ENCODE results near the gene SPECC1L.

The SPECC1L gene

DNA sequence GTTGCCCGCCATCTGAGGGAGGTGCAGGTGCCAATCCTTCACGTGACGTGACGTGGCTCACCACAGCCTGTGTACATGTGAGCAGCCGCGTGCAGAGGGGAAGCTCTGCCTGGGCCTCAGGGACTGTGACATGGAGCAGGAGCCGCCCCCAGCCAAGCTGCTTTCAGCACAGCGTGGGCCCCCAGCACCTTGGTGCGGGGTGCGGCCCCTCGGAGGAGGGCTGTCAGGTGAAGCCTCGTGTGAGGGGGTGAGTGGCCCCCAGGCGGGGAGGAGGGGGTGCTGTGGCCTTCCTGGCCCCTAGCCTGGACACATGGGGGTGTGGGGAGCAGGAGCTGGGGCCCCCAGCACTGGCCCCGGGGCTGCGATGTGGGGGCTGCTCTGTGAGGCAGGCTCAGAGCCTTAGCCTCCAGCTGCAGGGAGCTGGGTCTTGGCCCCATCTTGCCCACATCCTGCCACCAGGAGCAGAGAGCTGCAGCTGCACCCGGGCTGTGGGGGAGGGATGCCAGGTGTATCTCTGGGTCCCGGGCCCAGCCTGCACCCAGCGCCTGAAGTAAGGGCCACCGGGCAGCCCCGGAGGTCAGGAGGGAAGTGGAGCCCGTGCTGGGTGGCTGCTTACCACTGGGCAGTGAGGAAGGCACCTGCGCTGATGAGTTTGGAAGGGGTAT, 157.0 kb downstream of the SPECC1L start, which contains the start of gene ADORA2A:
Gene ADORA2A (plus strand): TSS at position 100 of the 665 bp plus-strand sequence. CDS start 5,806 bp downstream, outside the sequence.
- DNase-seq (peak; percentile 87), ATAC-seq (peak; percentile 75)
- H3K27me3 Mint-ChIP-seq = no peaks in the 10 kb centered on the region
- H3K9me3 Mint-ChIP-seq = no peaks in the 10 kb centered on the region
- H3K27ac Mint-ChIP-seq = peak within 1 kb of the TSS; percentile 86
- peak within 1 kb of the TSS; percentile 86 for H3K4me3 Mint-ChIP-seq
- H3K36me3 Mint-ChIP-seq (ENCODE audit: low read depth) = peaks cover 13% of the 10 kb centered on the region
- H3K4me1 Mint-ChIP-seq = peaks cover 71% of the 10 kb centered on the region

DNA sequence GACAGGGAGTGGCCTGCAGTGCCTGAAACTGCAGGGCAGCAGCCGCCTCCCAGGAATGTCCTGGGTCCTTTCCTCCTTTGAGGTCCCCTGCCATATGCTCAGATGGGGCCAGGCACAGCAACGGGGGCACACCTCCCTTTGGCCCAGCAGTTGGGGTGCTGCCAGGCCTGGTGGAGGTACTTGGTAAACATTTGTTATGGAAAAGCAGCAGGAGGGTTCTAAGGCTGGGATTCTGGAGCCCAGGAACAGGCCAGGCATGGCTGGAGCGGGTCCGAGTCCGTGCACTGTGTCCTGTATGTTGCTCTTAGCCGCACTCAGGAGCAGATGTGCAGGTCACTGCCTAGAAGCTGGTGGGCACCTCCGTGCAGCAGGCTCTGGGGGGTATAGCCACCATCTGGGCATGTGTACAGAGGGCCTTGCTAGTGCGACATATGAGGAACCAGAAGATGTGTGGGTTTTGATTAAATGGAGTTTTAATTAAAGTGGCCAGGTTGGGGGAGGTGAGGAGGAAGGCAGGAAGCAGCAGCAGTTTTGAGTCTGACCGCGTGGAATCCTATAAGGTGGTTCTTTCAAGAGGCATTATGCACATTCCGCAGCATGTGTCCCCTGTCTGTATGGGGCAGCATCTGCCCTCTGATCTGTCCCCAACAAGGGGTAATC, 158.2 kb downstream of the SPECC1L start:
- Mint-ChIP-seq H3K27ac (peak overlapping the region; percentile 86), H3K4me1 (peaks cover 82% of the 10 kb centered on the region), H3K36me3 (ENCODE audit: low read depth) (peaks cover 15% of the 10 kb centered on the region), H3K9me3 (no peaks in the 10 kb centered on the region), H3K27me3 (no peaks in the 10 kb centered on the region), H3K4me3 (peak overlapping the region; percentile 86)
- ATAC-seq (no peak), DNase-seq (no peak)

DNA sequence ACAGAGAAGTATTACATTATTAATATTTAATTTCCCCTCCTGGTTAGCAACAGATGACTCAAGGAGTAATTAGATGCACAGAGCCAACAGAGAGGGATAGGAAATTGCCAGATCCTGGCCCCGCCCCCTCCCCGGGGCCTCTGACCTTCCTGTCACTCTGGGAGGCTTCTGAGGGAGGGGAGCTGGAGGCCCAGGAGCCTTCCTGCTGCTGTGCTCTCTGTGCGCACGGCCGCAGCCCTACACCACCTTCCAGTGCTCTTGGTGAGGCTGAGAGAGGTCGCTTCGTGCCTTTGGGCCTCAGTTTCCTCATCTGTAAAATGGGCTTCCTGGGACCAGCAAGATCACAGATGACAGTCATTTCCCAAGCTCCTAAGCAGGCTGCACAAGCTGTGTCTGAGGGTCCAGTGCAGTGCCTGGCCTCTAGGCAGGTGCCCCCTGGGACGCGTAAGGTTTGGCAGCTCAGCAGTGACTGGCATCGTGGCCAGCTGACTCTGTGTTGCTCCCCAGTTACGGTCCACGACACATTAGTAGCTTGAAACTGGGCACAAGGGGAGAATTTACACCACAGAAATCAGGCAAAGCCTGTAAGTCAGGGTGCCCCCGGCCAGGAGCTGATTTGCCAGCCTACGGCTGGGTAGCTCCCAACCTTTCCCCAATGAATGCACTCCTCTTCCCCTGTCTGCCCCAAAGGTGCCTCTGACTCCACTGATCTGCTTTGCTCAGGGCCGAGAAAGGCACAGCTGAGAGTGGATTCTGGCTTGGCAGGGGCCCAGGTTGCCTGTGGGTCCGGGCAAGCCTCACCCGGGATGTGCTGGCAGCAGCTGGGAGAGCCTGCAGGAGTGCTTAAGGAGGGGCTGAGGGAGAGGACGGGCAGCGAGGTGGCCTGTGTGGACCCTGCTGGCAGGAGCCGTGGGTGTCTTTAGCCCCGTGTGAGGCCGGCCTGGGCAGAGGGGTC, 159.1 kb downstream of the SPECC1L start:
- Mint-ChIP-seq H3K9me3 (no peaks in the 10 kb centered on the region), H3K36me3 (ENCODE audit: low read depth) (peaks cover 18% of the 10 kb centered on the region), H3K4me1 (peaks cover 88% of the 10 kb centered on the region), H3K27me3 (peaks cover 3% of the 10 kb centered on the region), H3K27ac (peak overlapping the region; percentile 86), H3K4me3 (peak overlapping the region; percentile 86)
- DNase-seq = peak; percentile 85
- peak; percentile 16 for ATAC-seq

DNA sequence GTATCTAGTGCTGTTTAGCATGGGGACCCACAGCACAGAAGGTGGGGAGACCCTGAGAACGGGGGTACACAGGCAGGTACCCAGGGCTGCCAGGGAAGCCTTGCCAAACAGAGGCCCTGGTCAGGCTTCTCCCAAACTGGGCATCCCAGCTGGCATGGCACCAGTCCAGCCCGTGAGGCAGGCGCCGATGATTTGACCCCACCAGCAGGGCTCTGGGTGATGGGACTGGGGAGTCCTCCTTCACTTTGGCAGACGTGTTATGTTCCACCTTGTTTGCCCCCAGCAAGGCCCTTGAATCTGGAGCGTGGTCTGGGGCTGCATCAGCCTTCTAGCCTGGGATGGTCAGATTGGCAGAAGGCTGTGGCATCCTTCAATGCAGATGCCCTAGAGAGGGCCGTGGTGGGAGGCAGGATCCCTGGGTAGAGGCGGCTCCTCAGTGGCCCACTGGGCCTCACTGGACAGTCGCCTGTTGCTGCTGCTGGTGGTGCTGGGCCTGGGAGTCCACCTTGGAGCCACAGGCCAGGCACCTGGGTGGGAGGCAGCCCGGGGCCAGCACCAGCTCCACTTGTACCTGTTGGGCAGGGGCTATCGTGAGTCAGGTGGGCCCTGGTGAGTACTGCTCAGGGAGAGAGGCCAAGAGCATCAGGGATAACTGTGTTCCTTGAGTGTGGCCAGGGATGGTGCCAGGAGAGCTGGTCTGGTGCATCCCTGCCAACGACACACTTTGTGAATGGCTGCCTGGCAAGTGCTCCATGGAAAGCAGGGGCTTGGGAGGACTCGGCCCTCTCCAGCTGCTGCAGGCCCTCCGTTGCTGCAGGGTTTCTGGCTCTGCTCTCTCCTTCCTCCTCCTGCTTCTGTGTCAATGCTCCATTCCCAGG, 160.0 kb downstream of the SPECC1L start:
- DNase-seq (no peak), ATAC-seq (no peak)
- Mint-ChIP-seq H3K4me3 (peak overlapping the region; percentile 86), H3K9me3 (no peaks in the 10 kb centered on the region), H3K27ac (peak overlapping the region; percentile 86), H3K4me1 (peaks cover 92% of the 10 kb centered on the region), H3K36me3 (ENCODE audit: low read depth) (peaks cover 24% of the 10 kb centered on the region), H3K27me3 (peaks cover 3% of the 10 kb centered on the region)

DNA sequence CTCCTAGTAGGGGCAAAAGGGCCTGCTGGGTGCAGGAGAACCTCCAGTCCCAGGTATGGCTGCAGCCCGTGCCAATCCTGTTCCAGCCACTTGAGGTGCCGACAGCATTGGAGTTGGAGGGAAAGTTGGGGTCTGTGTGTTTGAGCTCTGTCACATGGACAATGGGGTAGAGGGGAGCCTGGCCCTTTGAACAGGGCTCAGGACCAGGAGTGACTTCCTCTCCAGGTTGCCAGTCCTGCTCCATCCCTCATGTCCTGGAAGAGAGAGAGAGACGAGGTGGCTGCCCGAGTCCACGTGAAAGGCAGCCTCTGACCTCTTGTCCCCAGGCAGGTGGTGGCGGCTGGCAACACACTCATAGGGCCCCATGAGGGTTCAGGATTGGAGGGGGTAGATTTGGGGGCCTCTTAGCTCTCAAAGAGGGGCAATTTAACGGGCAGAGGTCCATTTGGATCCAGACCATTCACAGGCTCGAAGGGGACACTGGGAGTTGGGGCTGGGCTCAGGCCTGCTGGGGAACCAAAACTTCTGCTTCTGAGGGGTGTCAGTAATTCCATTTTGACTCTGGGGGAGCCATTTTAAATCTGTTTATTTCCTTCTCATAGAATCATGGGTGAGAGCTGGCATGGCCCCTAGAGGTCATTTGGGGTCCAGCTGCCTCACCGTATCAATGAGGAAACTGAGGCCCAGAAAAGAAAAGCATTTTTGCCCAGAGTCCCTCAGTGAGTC, 160.8 kb downstream of the SPECC1L start:
- peaks cover 3% of the 10 kb centered on the region for H3K27me3 Mint-ChIP-seq
- H3K36me3 Mint-ChIP-seq (ENCODE audit: low read depth) = peaks cover 24% of the 10 kb centered on the region
- H3K4me1 Mint-ChIP-seq = peaks cover 92% of the 10 kb centered on the region
- DNase-seq (no peak), ATAC-seq (no peak)
- H3K27ac Mint-ChIP-seq = peak overlapping the region; percentile 86
- no peaks in the 10 kb centered on the region for H3K9me3 Mint-ChIP-seq
- H3K4me3 Mint-ChIP-seq = peak overlapping the region; percentile 75

DNA sequence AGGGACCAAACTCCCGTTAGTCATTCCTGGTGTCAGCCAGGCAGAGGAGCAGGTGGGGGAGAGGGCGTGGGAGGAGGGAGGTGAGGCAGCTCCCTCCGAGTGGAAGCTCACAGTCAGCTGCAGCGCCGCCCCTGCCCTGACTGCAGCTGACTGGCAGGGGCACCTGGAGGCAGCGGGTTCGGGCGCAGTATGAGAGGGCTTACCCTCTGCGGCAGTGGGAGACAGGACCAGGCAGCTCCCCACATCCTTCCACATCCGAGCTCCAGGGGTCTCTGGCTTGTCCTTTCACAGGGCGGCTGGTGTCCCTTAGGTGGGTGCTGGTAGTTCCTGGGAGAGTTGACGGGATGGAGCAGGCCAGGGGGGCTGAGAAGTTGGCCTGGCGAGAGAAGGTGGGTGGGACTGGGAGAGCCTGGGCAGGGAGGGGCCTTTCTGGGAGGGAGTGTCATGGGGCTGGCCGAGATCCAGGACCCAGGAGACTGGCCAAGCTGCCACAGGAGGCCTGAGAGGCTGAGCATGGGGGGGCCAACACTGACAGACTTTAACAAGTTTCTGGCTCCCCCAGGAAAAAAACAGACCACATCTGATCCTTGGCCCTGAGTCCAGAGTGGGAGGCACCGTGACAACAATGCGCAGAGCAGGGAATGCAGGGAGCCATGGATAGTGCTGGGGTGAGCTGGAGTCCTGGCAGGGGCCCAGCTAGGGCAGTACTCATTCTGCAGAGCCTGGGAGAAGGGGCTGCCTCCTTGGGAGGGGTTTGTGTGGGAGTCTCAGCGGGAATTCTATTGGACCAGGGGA, 161.6 kb downstream of the SPECC1L start:
- Mint-ChIP-seq H3K4me3 (peak overlapping the region; percentile 75), H3K9me3 (no peaks in the 10 kb centered on the region), H3K27me3 (peaks cover 3% of the 10 kb centered on the region), H3K36me3 (ENCODE audit: low read depth) (peaks cover 32% of the 10 kb centered on the region), H3K4me1 (peaks cover 92% of the 10 kb centered on the region), H3K27ac (peak overlapping the region; percentile 86)
- DNase-seq (peak; percentile 65), ATAC-seq (no peak)

DNA sequence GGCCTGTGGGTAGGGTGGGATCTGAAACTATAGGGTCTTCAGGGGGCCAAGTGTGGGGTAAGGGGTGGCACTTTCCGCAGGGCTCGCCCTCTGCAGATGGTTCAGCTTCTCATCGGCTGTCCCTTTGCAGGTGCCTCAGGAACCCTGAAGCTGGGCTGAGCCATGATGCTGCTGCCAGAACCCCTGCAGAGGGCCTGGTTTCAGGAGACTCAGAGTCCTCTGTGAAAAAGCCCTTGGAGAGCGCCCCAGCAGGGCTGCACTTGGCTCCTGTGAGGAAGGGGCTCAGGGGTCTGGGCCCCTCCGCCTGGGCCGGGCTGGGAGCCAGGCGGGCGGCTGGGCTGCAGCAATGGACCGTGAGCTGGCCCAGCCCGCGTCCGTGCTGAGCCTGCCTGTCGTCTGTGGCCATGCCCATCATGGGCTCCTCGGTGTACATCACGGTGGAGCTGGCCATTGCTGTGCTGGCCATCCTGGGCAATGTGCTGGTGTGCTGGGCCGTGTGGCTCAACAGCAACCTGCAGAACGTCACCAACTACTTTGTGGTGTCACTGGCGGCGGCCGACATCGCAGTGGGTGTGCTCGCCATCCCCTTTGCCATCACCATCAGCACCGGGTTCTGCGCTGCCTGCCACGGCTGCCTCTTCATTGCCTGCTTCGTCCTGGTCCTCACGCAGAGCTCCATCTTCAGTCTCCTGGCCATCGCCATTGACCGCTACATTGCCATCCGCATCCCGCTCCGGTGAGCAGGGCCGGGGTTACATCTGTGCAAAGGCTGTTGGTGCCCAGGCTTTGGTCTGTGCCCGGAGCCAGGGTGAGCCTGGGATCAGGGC, 162.6 kb downstream of the SPECC1L start:
- DNase-seq = no peak
- H3K27ac Mint-ChIP-seq = peak overlapping the region; percentile 100
- no peak for ATAC-seq
- H3K4me1 Mint-ChIP-seq = peaks cover 98% of the 10 kb centered on the region
- peak overlapping the region; percentile 80 for H3K4me3 Mint-ChIP-seq
- peaks cover 39% of the 10 kb centered on the region for H3K36me3 Mint-ChIP-seq (ENCODE audit: low read depth)
- no peaks in the 10 kb centered on the region for H3K9me3 Mint-ChIP-seq
- peaks cover 3% of the 10 kb centered on the region for H3K27me3 Mint-ChIP-seq

DNA sequence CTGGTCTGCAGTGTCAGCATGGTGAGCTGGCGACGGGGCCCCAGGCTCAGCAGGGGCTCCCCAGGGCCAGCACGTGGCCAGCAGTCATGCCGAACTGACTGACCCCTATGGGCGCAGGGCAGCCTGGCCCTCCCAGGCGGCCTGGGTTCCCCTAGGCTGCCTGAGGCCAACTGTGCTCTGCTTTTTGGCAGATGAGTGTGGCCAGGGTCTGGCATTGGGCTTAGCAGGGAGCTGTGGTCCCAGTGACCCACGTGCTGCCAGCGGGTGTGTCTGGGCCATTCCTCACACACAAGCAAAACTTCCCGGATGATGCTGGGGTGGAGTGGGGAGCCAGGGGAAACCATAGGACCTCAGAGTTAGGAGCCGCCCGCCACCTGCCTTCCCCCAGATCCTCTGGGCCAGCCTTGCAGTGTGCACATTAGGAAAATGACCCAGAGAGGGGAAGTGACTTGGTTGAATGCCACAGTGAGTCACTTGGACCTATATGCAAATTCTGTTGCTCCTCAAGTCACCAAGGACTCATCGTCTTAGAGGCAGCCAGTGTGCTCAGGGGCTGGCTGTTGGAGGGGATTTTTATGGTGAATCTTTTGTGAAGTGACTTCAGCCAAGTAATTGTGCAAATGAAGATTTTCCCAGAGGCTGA, 163.3 kb downstream of the SPECC1L start:
- ATAC-seq (peak; percentile 81), DNase-seq (peak; percentile 62)
- H3K4me3 Mint-ChIP-seq = peak overlapping the region; percentile 80
- peaks cover 96% of the 10 kb centered on the region for H3K4me1 Mint-ChIP-seq
- peaks cover 3% of the 10 kb centered on the region for H3K27me3 Mint-ChIP-seq
- no peaks in the 10 kb centered on the region for H3K9me3 Mint-ChIP-seq
- H3K36me3 Mint-ChIP-seq (ENCODE audit: low read depth) = peaks cover 38% of the 10 kb centered on the region
- peak overlapping the region; percentile 100 for H3K27ac Mint-ChIP-seq

DNA sequence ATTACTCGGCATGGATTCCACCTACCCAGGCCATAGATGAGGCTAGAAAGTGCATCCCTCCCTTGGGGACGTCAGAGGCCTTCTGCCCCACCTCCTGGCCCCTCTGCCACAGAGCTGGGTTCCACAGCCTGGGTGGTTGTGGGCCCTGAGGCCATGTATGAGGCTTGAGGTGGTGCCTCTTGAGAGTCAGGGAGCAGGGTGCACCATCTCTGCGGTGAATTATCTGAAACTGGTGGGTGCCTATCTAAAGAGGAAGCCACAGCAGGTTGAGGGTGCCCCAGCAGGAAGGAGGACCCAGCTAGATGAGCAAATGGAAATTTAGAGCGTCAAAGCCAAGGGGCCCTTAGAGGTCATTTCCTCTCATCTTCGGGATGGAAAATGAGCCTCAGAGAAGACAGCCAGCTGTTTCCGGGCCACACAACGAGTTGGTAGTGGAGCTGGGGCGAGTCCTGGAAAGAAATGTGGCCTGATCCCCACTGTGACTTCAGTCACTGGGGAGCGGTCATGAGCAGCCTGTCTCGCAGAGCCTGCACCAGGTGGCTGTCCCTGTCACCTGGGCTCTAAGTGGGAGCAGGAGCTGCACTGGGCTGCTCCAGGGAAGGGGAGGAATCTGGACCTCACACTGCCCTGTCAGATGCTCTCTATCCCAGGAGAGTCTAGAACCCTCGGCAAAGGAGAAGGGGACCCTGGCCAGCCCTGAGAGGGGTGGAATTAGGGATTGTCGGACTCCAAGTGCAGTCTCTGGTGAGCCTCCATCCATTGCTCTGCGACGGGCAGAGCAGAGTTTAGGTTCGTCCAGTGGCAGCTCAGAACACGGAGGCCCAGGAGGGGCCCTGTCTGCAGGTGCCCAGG, 164.1 kb downstream of the SPECC1L start:
- Mint-ChIP-seq H3K36me3 (ENCODE audit: low read depth) (peaks cover 42% of the 10 kb centered on the region), H3K27me3 (peaks cover 3% of the 10 kb centered on the region), H3K9me3 (no peaks in the 10 kb centered on the region), H3K27ac (peak overlapping the region; percentile 100), H3K4me1 (peaks cover 94% of the 10 kb centered on the region), H3K4me3 (peak overlapping the region; percentile 80)
- DNase-seq (peak; percentile 77), ATAC-seq (peak; percentile 70)

DNA sequence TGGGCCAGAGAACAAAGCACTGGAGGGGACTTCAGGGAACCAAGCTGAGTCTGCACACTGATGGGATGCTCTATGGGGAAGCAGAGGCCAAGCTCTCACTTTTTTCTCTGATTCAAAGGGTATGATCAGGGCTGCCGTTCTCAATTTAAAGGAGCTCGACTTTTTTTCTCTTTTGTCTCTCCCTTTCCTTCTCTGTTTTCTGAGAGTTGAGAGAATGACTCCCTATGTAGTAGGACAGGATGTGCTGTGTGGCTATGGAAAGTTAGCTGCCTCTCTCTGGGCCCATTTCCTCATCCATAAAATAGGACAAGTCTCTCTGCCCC, 164.7 kb downstream of the SPECC1L start:
- H3K27me3 Mint-ChIP-seq = peaks cover 3% of the 10 kb centered on the region
- H3K4me1 Mint-ChIP-seq = peaks cover 93% of the 10 kb centered on the region
- DNase-seq (no peak), ATAC-seq (no peak)
- H3K36me3 Mint-ChIP-seq (ENCODE audit: low read depth) = peaks cover 44% of the 10 kb centered on the region
- no peaks in the 10 kb centered on the region for H3K9me3 Mint-ChIP-seq
- peak overlapping the region; percentile 80 for H3K4me3 Mint-ChIP-seq
- H3K27ac Mint-ChIP-seq = peak overlapping the region; percentile 100

DNA sequence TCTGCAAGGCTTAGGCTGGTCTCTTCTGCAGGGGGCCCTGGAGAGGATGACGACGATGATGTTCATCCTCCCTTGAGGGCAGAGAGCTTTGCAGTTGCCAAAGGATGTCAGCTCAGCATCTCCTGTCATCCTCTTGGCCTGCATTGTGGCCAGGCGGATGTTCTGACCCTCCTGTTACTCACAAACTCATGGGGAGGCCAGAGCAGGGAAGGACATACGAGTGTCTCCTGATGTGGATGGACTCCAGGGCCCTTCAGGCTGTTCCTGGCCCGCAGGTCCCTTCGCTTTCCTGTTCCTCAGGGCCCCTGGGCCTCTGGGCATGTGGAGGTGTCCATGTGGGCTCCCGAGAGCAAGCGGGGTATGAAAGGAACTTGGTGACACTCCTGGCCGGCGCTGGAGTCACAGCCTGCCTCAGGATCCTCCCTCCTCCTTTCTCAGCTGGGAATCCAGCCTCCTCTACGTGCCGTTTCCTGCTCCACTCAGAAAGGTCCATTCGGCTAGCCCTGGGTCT, 165.3 kb downstream of the SPECC1L start:
- DNase-seq (no peak), ATAC-seq (no peak)
- peak overlapping the region; percentile 100 for H3K27ac Mint-ChIP-seq
- peak overlapping the region; percentile 80 for H3K4me3 Mint-ChIP-seq
- peaks cover 3% of the 10 kb centered on the region for H3K27me3 Mint-ChIP-seq
- peaks cover 51% of the 10 kb centered on the region for H3K36me3 Mint-ChIP-seq (ENCODE audit: low read depth)
- H3K9me3 Mint-ChIP-seq = no peaks in the 10 kb centered on the region
- peaks cover 93% of the 10 kb centered on the region for H3K4me1 Mint-ChIP-seq

Data from activated naive CD8-positive, alpha-beta T cell treated with anti-CD3 and anti-CD28 coated beads, Interleukin-2, amount 50 U/mL, for 24 hours (primary cell).